Activated CD4-positive, alpha-beta T cell treated with anti-CD3 and anti-CD28 coated beads for 36 hours (primary cell): ENCODE results near the gene MESP2. TPM values are rescaled to one million over a fixed set of nuclear protein-coding genes. Genes with fewer than 3 reads are reported as not detected.

Experiments
- ATAC-seq: fragments of 200-7000 bp; cut with Tn5 transposase; one replicate; pipeline ENCODE4 v1.10.0; 2021; ENCODE audit warnings: mild to moderate bottlenecking, moderate library complexity
- CTCF ChIA-PET: fragments of 350-600 bp; sonication (Branson Sonifier 250); formaldehyde crosslinking; loops from one replicate; lab custom pipeline; 2021; ENCODE audit warnings: antibody characterized with exemption; lab: Charles Lee
- POLR2A ChIA-PET: fragments of 350-600 bp; sonication (Branson Sonifier 250); formaldehyde crosslinking; loops from one replicate; lab custom pipeline; 2021; ENCODE audit warnings: antibody characterized with exemption, inconsistent platforms; lab: Charles Lee
- DNase-seq: peaks from one replicate; pipeline ENCODE4 v3.0.0-alpha.2; 2020
- H3K27ac Mint-ChIP-seq: one replicate; pipeline ENCODE4 v1.8.0; 2021; ENCODE audit warnings: mixed read lengths
- H3K27me3 Mint-ChIP-seq: one replicate; pipeline ENCODE4 v1.8.0; 2021; ENCODE audit warnings: mixed read lengths
- H3K36me3 Mint-ChIP-seq: one replicate; pipeline ENCODE4 v1.8.0; 2021; ENCODE audit warnings: low read depth, mixed read lengths
- H3K4me1 Mint-ChIP-seq: one replicate; pipeline ENCODE4 v1.8.0; 2021; ENCODE audit warnings: mixed read lengths
- H3K4me3 Mint-ChIP-seq: one replicate; pipeline ENCODE4 v1.8.0; 2021; ENCODE audit warnings: mild to moderate bottlenecking, moderate library complexity, mixed read lengths
- H3K9me3 Mint-ChIP-seq: one replicate; pipeline ENCODE4 v1.8.0; 2021; ENCODE audit warnings: low read depth, mixed read lengths
- intact Hi-C, 2 experiments: fragments of 100-400 bp; cut with DNase I in 1 of 2; cut with micrococcal nuclease in 1 of 2; formaldehyde crosslinking; loops; one replicate each; pipeline versions ENCODE4 v1.14.2 to v1.15.1; 2022 to 2024; cut with DNase I, micrococcal nuclease
- total RNA-seq, 2 experiments: library from RNA; stranded (reverse); gene quantifications; one replicate each; pipeline ENCODE4 v1.2.3, GENCODE V29; 2021

MESP2 gene
- total RNA-seq, 2 experiments from 2014 or later = 0.14 to 0.30 TPM

DNA sequence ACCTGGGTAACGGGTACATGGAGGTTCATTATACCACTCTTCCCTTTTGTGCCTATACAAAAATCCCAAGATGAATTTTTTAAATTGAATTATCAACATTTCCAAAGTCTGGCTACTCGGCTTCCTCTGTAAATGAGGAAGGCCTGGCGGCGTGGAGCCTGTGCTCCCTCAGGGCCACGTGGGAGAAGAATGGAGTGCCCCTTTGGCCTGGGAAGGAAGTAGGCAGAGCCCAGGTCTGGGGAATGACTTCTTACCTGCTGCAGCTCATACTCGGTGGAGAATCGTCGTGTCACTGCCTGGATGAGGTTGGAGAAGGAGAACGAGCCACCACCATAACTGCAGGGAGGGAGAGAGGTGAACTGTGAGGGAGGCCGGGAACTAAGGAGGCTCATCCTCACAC, 14.1 kb downstream of the MESP2 start:
- Mint-ChIP-seq H3K27ac (no peak overlapping the region), H3K9me3 (peaks cover 6% of the 10 kb centered on the region), H3K36me3 (no peaks in the 10 kb centered on the region), H3K4me1 (no peaks in the 10 kb centered on the region), H3K27me3 (peaks cover 4% of the 10 kb centered on the region), H3K4me3 (no peak overlapping the region)
- no peak for DNase-seq
- ATAC-seq = no peak
- POLR2A ChIA-PET = no interaction called here
- CTCF ChIA-PET = no interaction called here
- intact Hi-C loops = loop anchor here in 1 of 2 experiments (5.0 kb wide), 1 partner anchor 63 kb away; no protein-coding TSS in a partner anchor

DNA sequence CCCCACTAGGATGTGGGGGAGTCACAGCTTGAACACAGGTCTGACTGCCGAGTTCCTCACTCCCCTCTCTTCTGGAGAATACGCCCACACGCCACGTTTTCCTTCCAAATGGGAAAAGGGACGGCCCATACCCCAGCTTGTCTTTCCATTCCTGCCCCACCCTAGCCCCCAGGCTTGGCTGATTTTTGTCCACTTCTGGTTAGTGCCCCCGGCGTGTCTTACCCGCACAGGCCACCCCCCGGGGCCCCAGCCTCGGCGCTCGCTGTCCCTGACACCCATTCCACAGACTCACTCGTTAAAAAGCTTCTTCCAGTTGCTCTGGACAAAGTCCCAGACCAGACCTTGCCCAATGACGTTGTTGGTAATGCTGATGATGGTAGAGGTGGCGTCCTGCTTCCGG, 14.5 kb downstream of the MESP2 start:
- Mint-ChIP-seq H3K27ac (no peak overlapping the region), H3K36me3 (no peaks in the 10 kb centered on the region), H3K4me3 (no peak overlapping the region), H3K4me1 (no peaks in the 10 kb centered on the region), H3K9me3 (peaks cover 7% of the 10 kb centered on the region), H3K27me3 (peaks cover 4% of the 10 kb centered on the region)
- DNase-seq (no peak), ATAC-seq (no peak)
- intact Hi-C loops = loop anchor here in 1 of 2 experiments (5.0 kb wide), 1 partner anchor 63 kb away; no protein-coding TSS in a partner anchor
- ChIA-PET CTCF (no interaction called here), POLR2A (no interaction called here)

DNA sequence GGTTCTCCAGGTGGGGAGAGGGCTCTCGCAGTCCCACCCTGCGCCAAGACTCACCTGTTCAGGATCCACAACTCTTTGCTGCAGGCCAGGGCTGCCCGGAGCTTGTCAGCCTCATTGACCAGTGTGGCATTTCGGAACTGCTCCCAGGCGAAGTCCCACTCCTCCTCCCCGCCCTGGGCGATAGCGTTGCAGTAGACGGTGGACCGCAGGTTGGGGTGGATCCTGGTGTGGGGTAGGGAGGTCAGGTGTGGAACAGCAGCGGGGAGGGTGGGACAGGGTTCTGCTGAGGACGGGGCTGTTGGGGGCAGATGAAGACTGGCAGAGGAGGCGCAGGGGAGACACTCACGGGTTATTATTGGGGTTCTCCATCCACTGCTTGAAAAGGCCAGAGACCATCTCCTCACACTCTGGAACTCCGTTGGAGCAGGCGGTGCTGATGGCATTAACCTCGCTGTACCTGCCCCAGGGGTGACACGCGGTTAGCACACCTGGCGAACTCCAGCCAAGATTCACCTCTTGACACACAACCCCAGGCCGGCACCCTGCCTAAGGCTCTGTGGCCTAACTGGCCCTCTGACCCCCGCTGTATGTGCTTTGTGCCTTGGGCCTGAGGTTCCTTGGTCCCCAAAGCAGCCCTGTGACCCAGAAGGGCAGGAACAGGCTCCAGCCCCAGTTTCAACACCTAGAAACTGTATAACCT, 16.1 kb downstream of the MESP2 start:
- Mint-ChIP-seq H3K4me3 (no peak overlapping the region), H3K4me1 (no peaks in the 10 kb centered on the region), H3K27ac (no peak overlapping the region), H3K36me3 (no peaks in the 10 kb centered on the region), H3K27me3 (peaks cover 4% of the 10 kb centered on the region), H3K9me3 (peaks cover 16% of the 10 kb centered on the region)
- DNase-seq = no peak
- intact Hi-C loops = loop anchor here in 1 of 2 experiments (5.0 kb wide), 1 partner anchor 65 kb away; no protein-coding TSS in a partner anchor
- POLR2A ChIA-PET = no interaction called here
- no peak for ATAC-seq
- CTCF ChIA-PET = interaction anchor here (0.7 kb wide), 1 partner anchor 31 kb away, joined by 3 read pairs; no protein-coding TSS in a partner anchor

DNA sequence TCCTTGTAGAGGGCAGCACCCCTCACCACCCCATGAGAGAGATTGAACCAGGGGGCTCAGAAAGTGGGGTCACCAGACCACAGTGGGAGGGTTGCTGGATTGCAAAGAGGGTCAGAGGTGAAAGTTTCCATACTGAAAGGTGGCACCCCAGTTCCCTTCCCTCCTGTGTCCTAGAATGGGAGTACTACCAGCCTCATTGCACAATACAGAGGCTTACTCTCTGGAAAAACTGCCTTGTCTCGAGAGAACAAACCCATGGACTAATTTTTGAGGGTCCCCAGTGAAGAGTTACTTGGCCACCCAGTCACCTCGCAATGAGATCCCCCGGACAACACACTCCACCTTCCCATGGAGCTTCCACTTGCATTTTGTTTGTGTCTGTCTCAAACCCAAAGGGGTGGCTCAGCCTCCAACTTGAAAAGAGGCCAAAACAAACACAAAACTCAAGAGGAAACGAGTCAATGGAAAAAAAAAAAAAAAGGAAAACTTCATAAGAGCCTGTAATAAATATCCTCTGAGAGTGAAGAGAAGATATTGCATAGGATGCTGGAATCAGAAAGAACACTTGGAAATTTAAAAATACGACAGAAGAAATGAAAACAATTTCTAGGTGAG, 18.6 kb downstream of the MESP2 start:
- DNase-seq (no peak), ATAC-seq (no peak)
- Mint-ChIP-seq H3K4me1 (no peaks in the 10 kb centered on the region), H3K4me3 (no peak overlapping the region), H3K9me3 (peaks cover 11% of the 10 kb centered on the region), H3K36me3 (no peaks in the 10 kb centered on the region), H3K27me3 (peaks cover 2% of the 10 kb centered on the region), H3K27ac (no peak overlapping the region)
- ChIA-PET POLR2A (no interaction called here), CTCF (interaction anchor here (0.6 kb wide), 1 partner anchor 351 kb away, joined by 3 read pairs; no protein-coding TSS in a partner anchor)
- intact Hi-C loops = loop anchor here in 1 of 2 experiments (5.0 kb wide), 1 partner anchor 67 kb away; no protein-coding TSS in a partner anchor

DNA sequence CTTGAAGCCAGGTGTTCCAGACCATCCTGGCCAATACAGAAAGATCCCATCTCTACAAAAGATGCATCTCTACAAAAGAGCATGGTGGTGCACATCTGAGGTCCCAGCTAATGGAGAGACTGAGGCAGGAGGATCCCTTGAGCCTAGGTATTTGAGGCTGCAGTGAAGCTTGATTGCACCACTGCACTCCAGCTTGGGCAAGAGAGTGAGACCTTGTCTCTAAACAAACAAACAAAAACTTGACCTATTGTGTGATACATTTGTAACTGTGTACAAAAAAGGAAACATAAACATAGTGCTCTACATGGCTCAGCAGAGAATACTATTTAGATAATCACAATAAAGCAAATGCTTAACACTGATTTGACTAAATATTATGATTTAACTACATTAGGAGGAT, 19.9 kb downstream of the MESP2 start:
- DNase-seq (no peak), ATAC-seq (no peak)
- Mint-ChIP-seq H3K9me3 (peaks cover 11% of the 10 kb centered on the region), H3K4me1 (no peaks in the 10 kb centered on the region), H3K4me3 (no peak overlapping the region), H3K27ac (no peak overlapping the region), H3K36me3 (no peaks in the 10 kb centered on the region), H3K27me3 (peaks cover 4% of the 10 kb centered on the region)
- intact Hi-C loops = no loop called here
- ChIA-PET CTCF (no interaction called here), POLR2A (no interaction called here)

DNA sequence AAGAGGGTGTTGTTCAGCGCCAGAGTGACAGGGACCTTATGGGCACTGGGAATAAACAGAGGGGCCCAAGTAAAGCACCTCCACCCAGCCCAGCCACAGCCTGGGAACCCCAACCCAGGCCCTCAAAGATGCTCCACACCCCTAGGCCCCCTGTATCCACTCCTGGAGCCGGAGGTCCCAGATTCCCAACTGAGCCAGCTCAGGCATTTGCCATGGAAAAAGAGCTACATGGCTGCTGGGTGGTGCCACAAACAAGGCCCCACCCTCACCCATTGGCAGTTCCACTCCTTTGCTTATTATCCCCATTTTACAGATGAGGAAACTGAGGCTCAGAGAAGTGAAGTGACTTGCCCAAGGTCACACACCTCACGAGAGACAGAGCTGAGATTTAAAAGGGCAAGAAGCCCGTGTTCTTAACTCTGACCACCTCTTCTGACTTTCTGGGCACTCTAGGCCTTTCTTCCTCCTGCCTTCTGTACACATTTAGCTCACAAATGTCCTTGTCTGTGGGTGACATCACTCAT, 21.6 kb downstream of the MESP2 start:
- no peaks in the 10 kb centered on the region for H3K4me1 Mint-ChIP-seq
- intact Hi-C loops = no loop called here
- H3K4me3 Mint-ChIP-seq = no peak overlapping the region
- ChIA-PET CTCF (interaction anchor here (0.7 to 1.3 kb wide), 3 partner anchors 77 to 740 kb away, joined by 3 to 4 read pairs (median 3); no protein-coding TSS in a partner anchor), POLR2A (no interaction called here)
- H3K27me3 Mint-ChIP-seq = peaks cover 7% of the 10 kb centered on the region
- no peak overlapping the region for H3K27ac Mint-ChIP-seq
- no peaks in the 10 kb centered on the region for H3K36me3 Mint-ChIP-seq
- DNase-seq (no peak), ATAC-seq (no peak)
- peaks cover 11% of the 10 kb centered on the region for H3K9me3 Mint-ChIP-seq

DNA sequence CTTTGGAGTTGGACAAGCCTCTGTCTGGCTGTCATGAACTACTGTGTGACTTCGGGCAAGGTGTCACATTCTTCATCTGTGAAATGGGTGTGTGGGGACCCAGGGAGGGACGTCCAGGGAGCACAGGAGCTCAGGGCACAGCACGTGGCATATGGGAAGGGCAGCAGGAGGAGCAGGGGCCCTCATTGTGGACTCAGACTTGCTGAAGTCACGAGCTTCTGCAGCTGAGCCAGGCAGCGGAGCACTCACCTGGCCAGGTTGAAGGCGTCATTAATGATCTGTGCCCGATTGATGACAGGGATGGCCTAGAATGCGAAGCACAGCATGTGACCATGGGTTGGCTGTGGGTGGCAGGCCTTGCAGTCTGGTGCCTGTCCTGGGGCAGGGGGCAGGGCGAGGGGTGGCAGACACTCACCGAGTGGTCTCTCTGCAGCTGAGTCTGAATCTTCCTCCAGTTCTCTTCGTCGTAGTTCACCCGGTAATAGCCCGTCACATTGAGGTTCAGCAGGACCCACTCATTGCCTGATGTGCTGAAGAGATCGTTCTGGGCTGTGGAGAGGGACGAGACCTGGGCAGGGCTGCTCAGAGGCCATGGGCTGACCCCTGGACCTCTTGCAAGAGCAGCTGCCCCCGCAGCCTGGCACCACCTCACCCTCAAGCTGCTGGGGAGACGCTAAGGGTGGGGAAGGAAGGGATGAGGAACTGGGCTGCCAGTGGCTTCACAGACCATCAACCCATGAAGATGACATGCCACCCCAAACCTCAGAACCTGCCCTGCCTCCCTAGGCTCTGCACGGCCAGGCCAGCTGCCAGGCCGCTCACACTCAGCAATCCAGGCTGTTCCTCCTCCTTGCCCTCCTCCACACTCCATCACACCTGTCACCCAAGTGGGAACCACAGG, 23.1 kb downstream of the MESP2 start:
- ATAC-seq = no peak
- H3K4me1 Mint-ChIP-seq = no peaks in the 10 kb centered on the region
- POLR2A ChIA-PET = no interaction called here
- no peak overlapping the region for H3K27ac Mint-ChIP-seq
- intact Hi-C loops = no loop called here
- no peak overlapping the region for H3K4me3 Mint-ChIP-seq
- no peak for DNase-seq
- H3K36me3 Mint-ChIP-seq = no peaks in the 10 kb centered on the region
- peaks cover 5% of the 10 kb centered on the region for H3K27me3 Mint-ChIP-seq
- peaks cover 11% of the 10 kb centered on the region for H3K9me3 Mint-ChIP-seq
- CTCF ChIA-PET = no interaction called here

DNA sequence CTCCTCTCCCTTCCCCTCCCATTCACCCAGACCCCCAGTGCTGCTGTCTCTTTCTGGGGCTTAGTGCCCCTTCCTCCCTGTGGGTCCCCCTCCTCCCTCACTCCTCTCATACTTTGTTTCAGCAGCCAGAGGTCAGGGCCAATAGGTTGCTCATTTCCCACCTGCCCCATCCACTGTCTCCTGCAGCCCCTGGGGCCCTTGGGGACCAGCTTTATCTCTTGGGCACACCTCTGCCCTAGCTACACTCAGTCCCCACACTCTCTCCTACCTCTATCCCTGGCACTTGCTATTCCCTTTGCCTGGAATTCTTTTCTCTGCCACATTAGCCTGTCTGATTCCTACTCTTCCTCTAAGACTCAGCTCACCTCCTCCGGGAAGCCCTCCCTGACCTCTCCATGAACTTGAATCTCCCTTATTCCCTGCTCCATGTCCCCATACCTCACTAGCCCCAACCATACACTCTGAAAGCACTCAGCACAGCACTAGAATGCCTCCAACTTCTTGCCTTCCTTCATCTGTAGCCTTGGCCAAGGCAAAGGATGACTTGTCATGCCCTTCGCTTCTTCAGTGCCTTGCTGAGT, 23.9 kb downstream of the MESP2 start:
- no peak for ATAC-seq
- Mint-ChIP-seq H3K4me3 (no peak overlapping the region), H3K27ac (no peak overlapping the region), H3K27me3 (peaks cover 5% of the 10 kb centered on the region), H3K4me1 (no peaks in the 10 kb centered on the region), H3K36me3 (no peaks in the 10 kb centered on the region), H3K9me3 (peaks cover 11% of the 10 kb centered on the region)
- intact Hi-C loops = no loop called here
- CTCF ChIA-PET = no interaction called here
- no peak for DNase-seq
- POLR2A ChIA-PET = no interaction called here

DNA sequence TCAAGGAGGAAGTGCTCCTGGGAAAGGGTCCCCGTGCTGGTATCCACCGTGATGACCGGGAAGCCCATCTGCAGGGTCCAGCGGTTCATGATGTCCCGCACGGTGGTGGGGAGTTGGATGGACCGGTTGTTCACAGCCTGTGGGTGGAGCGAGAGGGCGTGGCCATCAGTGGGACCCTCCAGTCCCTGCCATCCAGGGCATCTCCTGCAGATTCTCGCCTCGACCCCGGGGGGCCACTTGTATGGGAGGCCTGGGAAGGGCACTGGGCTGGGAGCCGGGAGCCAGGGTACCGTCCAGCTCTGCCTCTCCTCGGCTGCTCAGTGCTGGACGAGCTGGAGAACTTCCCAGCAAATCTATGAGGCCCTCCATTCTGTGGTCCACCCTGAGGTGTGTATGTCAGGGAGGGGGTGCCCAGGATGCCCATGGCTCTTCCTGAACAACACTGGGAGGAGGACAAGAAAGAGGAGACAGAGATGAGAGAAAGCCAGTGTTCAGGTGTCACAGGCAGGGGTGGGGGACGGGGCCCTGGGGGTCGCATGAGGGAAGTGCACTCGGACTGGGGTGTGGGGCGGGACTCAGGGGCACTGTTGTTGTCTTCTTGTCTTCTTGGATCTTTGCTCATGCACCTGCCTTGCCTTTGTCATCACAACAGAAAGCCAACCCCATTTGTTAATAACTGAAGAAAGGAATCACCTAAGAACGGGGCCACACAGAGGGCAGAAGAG, 25.5 kb downstream of the MESP2 start:
- Mint-ChIP-seq H3K27ac (no peak overlapping the region), H3K9me3 (peaks cover 4% of the 10 kb centered on the region), H3K27me3 (peaks cover 5% of the 10 kb centered on the region), H3K4me1 (no peaks in the 10 kb centered on the region), H3K36me3 (no peaks in the 10 kb centered on the region), H3K4me3 (no peak overlapping the region)
- POLR2A ChIA-PET = no interaction called here
- intact Hi-C loops = no loop called here
- CTCF ChIA-PET = interaction anchor here (0.7 to 1.2 kb wide), 2 partner anchors 21 to 444 kb away, joined by 3 read pairs; no protein-coding TSS in a partner anchor
- DNase-seq (no peak), ATAC-seq (no peak)

DNA sequence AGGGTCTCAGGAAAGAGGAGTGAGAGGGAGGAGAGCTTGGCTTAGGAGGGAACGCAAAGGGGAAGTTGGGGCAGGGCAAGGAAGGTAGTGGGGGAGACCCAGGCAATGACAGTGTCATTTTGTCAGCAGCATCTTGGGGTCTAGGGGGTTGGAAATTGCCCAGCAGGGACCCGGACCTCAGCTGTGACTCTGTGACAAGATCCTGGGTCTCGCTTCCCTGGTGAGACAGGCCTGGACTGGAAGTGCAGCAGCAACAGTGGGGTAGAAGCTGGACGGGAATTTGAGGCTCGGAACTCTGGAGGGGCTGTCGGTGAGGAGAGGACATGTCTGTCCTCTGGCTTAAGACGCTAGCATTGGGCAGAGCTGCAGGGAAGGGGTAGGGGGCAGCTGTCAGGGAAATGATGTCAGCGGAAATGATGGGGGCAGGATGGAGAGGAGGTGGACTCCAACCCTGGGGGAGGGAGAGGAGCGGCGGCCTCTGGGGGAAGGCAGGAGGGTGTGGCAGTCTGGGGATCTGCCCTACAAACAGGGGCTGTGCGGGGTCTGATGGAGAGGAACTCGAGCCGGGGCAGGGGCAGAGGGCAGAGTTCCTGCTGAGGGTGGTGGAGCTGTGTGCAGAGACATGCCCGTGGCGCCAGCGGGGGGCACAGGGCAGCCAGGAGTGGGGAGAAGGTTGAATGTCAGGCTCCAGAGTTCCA, 26.2 kb downstream of the MESP2 start:
- Mint-ChIP-seq H3K4me1 (no peaks in the 10 kb centered on the region), H3K27me3 (peaks cover 5% of the 10 kb centered on the region), H3K27ac (no peak overlapping the region), H3K36me3 (no peaks in the 10 kb centered on the region), H3K4me3 (no peak overlapping the region), H3K9me3 (no peaks in the 10 kb centered on the region)
- POLR2A ChIA-PET = no interaction called here
- ATAC-seq = no peak
- no peak for DNase-seq
- intact Hi-C loops = no loop called here
- CTCF ChIA-PET = interaction anchor here (0.7 to 1.2 kb wide), 3 partner anchors 12 to 445 kb away, joined by 3 read pairs; no protein-coding TSS in a partner anchor
